HG02759 (cell line): Measurements from ENCODE around the gene MSTO1.
"Not testable (repeated sequence)": the region's sequence is repeated elsewhere in the genome, so short reads cannot be mapped to it uniquely, and the experiment has no call there.

Source experiments
- ATAC-seq: cut with Tn5 transposase; IDR thresholded peaks from one replicate; pipeline ENCODE4 v1.9.1; 2021; ENCODE audit warnings: mild to moderate bottlenecking, moderate library complexity; ENCODE audit not compliant: unreplicated experiment

Gene MSTO1

DNA sequence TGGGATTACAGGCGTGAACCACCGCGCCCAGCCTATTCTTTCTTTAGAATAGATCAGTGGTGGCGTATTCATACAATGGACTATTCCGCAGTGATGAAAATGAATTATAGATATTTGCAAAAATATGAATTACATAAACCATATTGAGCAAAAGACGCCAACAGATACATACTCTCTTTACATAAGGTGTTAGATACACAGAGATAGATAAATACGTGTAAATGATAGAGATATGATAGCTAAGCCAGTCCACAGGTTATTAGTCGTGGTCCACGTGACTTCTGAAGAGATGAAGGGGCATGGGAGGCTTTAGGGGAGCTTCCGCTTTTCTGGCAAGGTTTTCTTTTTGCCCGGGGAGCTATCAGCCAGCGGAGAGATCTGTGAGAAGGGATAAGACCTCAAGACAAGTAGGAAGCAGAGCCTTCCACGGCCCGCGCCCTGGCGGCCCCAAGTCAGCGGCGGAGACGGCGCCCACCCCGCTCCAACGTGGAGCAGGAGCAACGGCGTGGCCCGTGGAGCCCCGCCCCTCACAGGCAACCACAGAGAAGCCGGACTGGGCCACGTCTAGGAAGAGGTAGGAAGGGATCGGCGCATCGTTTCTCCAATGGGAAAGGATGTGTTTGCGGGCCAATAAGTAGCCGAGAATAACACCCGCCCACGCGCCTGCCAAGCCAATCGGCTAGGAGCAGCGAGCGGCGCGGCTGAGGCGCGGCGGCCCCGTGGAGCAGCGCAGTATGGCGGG is at the start of gene MSTO1:
TSS of gene MSTO1 (plus strand) at position 704 of the 742 bp plus-strand sequence. CDS start at position 735, 31 bp downstream.
- peak; percentile 93 for ATAC-seq

DNA sequence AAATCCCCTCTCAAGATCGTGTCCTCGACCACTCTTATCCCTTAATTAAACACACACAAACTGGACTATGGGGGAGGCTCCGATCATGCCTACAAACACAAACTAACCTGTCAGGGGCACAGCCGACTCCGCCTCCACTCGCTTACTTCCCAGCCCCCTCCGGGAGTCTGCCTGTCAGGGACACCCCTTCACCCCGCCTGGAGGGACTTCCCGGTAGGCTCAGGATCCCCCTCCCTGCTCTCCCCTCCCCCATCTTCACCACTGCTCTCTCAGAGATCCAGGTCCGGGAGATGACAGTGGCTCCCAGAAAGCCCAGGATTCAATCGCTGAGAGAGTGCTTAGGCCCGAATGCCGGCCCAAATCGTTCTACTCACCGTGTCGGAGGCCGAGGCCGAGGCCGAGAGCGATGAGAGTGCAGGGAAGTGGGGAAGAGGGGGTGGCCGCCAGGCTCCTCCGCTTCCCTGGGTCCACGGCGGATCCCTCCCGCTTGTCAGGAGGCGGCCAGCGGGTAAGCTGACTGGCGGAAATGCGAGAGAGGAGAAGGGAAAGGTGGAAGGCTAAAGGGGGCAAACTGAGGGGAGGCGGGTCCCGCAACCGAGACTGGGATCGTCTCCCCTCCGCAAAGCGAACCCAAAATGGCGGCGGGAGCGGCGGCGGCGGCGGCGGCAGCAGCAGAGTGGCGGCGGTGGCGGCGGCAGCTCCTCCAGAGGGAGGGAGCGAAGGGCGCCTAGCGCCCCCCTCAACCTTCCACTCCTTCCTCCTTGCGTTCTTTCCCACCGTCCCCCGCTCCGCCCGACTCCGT is 48.0 kb upstream of the MSTO1 start:
- ATAC-seq: peak; percentile 36

DNA sequence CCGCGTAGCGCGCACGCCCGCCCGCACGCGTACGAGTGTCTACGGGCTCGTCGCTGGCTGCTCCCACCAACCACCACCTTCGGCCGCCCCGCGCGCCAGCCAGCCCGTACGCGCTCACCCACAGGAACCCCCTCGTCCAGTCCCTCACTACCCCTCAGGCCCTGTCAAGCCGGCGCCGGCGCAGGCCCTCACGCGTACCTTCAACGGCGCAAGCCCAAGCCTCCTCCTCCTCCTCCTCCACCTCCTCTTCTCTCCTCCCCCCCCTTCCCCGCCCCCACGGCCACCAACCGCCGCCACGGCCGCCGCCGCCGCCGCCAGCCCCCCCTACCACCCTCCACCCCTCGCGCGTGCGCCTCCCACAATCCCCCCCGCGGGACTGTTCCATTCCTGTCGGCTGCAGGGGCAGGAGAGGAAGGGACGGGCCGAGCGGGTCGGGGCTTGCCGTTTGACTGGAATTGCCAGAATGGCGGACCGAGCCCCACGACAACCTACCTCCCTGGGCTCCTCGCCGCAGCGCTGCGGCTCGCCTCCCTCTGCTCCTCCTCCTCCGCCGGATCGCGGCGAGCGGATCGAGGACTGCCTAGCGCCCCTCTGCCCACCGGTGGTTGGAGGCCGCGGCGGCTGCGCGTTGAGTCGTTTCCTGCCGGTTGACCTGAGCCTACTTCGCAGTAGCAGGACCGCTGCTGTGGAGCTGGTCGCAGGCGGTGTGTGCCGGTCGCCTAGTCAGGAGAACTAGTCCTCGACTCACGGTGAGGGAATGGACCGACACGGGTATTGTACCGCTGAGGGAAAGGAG is 47.2 kb upstream of the MSTO1 start, which contains the start of gene ASH1L:
TSS of gene ASH1L (minus strand) at position 223 of the 796 bp plus-strand sequence. CDS start 41,284 bp downstream, outside the sequence.
- peak; percentile 73 for ATAC-seq

DNA sequence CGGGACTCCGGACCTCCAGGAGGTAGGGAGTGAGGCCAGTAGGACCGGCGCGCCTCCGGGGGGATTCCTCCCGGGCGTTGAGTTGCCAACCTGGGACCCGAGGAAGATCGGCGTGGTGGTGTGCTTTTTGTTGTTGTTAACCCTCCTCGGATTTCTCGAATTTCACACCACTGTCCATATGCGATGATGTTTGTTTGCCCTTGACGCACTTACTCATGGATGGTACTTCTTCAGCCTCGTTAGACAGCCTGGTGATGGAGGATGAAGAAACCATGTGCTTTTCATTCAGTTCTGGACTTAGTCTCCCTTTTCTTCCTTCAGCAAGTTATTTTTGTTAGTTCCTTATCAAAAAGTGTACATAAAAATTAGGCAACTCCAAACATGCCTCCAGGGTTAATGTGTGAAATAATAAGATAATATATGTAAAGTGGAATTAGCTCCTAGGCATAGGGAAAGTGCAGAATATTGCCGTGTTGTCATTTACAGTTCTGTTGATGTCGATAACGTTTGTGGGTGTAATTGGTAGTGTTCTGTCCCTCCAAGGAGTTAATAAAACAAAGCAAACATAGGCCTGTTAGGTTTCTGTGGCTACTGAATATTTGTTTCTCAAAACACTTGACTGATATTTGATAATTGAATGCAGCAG is 46.5 kb upstream of the MSTO1 start:
- not testable (repeated sequence) for ATAC-seq

DNA sequence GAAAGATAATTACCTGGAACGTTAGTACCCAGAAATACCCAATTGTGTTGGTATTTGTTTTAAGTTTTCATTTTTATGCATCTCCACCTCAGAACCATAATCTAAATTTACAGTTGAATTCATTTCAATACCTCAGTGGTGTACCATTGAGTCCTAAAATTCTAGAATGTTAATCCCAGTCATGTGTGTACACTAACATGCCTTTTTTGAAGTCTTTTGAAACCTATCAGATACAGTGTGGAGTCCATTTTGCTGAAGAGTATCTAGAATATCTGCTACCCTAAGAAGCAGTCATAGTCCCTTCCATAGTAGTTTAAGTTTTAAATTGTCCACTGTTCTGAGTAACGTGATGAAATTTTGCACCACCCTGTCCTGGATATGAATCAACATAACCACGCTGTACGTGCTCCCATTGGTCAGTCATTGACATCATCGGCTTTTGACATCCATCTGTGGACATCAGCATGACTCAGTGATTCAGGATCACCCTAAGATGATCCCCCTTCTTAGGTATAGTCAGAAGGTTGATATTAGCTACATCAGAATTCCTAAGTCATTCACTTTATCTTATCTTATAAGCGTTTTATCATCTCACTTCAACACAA is 39.9 kb upstream of the MSTO1 start:
- no peak for ATAC-seq

DNA sequence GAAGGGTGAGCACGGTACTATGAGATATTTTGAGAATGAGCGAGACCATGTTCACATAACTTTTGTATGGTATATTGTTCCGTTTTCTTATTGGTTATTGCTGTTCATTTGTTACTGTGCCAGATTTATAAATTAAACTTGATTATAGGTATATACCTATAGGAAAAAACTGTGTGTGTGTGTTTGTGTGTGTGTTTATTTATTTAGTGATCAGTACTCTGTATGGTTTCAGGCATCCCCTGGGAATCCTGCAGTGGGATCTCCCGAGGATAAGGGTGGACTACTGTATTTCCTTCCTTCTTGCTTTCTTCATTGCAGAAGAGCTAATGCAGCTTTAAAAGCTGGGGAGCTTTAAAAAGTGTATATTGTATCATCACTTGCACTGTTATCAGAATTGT is 39.4 kb upstream of the MSTO1 start:
- no peak for ATAC-seq

DNA sequence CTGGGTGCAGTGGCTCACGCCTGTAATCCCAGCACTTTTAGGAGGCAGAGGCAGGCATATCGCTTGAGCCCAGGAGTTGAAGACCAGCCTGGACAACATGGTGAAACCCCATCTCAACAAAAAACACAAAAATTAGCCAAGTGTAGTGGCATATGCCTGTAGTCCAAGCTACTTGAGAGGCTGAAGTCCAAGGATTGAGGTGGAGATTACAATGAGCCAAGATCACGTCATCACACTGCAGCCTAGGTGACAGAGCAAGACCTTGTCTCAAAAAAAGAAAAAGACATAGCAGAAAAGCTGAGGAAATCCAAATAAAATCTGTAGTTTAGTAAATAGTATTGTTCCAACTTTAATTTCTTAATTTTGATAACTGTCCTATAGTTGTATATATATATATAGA is 35.9 kb upstream of the MSTO1 start:
- ATAC-seq: no peak

DNA sequence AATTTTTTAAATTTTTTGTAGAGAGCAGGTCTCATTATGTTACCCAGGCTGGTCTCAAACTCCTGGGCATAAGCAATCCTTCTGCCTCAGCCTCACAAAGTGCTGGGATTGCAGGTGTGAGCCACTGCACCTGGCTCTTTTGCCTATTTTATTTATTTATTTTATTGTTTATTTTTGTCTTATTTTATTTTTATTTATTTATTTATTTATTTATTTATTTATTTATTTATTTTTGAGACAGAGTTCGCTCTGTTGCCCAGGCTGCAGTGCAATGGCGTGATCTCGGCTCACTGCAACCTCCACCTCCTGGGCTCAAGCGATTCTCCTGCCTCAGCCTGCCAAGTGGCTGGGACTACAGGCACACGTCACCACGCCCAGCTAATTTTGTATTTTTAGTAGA is 34.4 kb upstream of the MSTO1 start:
- not testable (repeated sequence) for ATAC-seq

DNA sequence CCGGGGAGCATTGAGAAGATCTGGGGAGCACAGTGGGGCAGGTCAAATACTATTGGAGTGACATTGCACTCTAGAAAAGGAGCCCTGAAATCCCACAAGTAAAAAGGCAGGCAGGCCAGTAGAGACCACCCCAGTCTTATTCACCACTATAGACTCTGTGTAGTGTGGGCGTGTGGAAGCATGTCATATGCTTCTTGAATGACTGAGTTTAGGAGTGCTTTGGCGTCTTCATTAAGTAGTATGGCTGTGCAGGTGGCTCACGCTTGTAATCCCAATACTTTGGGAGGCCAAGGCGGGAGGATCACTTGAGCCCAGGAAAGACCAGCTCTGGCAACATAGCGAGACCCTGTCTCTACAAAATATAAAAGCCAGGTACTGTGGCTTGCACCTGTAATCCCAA is 26.2 kb upstream of the MSTO1 start:
- ATAC-seq: not testable (repeated sequence)

DNA sequence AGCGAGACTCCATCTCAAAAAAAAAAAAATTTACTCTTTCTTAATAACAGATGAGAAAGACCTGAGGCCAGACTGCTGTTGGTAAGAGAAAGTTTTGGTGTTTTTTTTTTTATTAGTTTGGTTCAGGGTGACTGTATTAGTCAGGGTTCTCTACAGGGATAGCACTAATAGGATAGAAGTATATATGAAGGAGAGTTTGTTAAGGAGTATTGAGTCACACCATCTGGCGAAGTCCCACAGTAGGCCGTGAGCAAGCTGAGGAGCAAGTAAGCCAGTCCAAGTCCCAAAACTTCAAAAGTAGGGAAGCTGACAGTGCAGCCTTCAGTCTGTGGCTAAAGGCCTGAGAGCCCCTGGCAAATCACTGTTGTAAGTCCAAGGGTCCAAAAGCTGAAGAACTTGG is 20.7 kb upstream of the MSTO1 start:
- ATAC-seq: not testable (repeated sequence)

DNA sequence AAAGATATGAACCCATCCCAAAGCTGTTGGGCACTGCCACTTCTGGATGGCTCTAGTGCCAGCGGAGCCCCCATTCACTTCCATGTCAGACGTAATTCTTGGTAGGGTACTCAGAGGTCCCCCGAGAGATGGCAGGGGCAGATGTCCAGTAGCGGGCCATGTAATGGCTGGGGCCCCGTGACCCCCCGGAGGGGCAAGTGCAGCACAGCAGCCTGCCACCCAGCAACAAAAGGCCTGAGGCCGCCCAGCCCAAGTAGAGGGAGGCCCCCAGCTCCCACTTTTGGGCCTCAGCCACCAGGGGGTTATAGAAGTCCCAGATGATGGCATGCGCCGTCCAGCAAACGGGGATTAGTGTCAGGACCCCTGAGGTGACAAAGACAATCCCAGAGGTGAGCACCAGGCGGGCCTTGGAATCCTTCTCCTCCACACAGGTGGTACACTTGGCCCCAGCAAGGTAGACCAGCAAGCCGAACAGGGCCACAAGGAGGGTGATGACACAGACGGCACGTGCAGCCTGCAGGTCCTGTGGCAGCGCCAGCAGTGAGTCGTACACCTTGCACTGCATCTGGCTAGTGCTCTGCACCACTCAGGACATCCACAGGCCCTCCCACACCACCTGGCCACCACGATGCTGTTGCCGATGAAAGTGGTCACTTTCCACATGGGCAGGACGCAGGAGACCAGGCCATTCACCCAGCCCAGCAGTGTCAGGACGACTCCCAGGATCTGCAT is 19.3 kb upstream of the MSTO1 start:
- not testable (repeated sequence) for ATAC-seq

DNA sequence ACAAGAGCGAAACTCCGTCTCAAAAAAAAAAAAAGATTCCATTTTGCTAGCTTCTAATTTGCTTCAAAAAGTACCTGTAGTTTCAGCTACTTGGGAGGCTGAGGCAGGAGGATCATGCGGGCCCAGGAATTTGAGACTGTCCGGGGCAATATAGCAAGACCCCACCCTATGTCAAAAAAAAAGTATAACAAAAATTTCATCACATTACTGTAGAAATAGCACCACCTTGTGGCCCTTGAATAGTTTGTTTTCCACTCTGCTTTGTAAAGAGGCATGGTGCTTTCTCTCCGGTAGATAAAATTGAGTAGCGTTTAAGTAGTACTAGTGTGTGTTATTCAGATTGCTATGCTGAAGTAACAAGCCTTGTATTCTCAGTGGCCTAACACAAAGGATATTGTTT is 18.2 kb upstream of the MSTO1 start:
- no peak for ATAC-seq

DNA sequence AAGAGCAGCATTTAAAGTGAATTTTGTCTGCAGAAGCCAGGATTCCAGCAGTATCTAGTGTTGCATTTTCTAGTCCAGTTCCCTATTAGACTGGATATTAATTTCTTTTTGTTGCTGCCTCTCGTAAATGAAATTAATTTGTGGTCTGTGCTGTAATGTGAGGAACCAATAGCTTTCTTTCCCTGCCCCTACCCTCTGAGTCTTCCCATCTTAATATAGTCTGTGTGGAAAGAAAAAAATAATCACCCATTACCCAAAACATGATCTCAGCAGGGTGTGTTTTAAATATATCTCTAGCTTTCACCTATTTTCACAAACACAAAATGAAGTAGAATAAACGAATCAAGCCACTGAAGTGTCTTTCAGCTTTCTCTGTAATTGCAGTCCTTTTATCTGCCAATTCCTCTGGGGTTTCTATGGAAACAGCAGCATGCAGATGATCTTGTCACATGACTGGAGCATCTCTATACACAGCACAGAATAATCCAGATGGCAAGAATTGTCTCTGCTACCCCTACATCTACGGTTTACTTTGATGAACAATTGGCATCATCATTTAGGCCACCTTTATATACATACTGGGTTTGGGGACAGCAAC is 14.0 kb upstream of the MSTO1 start:
- not testable (repeated sequence) for ATAC-seq

DNA sequence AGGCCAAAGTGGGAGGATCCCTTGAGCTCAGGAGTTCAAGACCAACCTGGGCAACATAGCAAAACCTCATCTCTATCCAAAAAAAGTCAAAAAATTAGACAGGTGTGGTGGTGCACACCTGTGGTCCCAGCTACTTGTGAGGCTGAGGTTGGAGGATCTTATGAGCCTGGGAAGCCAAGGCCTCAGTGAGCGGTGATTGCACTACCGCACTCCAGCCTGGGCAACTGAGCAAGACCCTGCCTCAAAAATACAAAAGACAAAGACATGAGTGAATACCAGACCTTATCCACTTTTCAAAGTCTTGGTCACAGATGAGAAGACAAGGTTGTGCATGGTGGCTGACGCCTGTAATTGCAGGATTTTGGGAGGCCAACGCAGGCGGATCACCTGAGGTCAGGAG is 13.2 kb upstream of the MSTO1 start:
- no peak for ATAC-seq

DNA sequence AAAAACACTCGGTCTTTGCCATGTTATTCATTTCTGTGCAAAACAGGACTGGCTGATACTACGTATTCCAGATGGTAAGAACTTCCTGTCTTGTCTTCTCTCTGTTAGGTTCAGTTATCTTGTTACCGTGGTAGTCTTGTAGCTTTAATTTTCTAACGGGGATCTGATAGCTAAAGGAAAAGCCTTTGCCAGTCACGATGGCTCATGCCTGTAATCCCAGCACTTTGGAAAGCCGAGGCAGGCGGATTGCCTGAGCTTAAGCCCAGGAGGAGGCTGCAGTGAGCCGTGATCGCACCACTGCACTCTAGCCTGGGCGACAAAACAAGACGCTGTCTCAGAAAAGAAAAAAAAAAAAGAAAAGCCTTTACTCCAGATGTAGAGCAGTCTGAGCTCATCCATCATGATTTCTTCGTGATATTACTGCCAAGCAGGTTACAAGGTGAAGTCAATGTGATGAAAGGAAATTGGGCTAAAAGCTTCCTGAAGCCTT is 11.1 kb upstream of the MSTO1 start:
- ATAC-seq: no peak

DNA sequence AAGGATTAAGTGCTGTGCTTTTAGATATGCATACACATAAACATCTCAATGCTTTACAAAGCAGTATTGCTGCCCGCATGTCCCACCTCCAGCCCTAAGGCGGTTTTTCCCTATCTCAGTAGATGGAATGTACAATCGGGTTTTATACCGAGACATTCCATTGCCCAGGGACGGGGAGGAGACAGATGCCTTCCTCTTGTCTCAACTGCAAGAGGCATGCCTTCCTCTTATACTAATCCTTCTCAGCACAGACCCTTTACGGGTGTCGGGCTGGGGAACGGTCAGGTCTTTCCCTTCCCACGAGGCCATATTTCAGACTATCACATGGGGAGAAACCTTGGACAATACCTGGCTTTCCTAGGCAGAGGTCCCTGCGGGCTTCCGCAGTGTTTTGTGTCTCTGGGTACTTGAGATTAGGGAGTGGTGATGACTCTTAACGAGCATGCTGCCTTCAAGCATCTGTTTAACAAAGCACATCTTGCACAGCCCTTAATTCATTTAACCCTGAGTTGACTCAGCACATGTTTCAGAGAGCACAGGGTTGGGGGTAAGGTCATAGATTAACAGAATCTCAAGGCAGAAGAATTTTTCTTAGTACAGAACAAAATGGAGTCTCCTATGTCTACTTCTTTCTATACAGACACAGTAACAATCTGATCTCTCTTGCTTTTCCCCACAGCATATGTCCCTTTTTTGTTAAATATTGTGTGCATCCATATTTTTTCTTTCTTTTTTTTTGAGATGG is 10.0 kb upstream of the MSTO1 start:
- ATAC-seq: not testable (repeated sequence)

DNA sequence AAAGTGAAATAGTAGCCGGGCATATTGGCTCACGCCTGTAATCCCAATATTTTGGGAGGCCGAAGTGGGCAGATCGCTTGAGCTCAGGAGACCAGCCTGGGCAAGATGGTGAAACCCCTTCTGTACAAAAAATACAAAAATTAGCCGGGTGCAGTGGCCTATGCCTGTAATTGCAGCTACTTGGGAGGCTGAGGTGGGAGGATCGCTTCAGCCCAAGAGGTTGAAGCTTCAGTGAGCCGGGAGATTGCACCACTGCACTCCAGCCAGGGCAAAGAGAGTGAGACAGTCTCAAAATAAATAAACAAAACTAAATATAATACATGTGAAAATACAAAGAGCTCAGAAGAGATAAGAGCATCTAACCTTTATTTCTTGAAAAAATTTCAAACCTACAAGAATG is 2.3 kb upstream of the MSTO1 start:
- ATAC-seq: no peak

DNA sequence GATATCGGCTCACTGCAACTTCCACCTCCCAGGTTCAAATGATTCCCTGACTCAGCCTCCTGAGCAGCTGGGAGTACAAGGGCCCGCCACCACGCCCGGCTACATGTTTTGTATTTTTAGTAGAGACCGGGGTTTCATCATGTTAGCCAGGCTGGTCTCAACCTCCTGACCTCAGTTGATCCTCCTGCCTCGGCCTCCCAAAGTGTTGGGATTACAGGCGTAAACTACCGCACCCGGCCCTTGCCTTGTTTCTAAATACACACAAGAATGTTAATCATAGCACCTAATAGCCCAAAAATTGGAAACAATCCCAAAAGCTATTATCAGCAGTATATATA is 1.2 kb upstream of the MSTO1 start:
- ATAC-seq: no peak

DNA sequence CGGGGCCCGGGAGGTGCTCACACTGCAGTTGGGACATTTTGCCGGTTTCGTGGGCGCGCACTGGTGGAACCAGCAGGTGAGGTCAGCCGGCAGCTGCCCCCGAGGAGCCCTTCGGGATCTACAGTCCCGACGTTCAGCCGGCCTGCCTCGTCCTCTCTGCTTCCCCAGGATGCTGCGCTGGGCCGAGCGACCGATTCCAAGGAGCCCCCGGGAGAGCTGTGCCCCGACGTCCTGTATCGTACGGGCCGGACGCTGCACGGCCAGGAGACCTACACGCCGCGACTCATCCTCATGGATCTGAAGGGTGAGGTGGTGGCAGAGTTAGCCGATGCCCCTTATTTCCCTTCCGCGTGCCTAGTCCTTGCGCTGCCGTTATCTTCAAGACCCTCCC is 234 bp downstream of the MSTO1 start:
- not testable (repeated sequence) for ATAC-seq
